CD4-positive, alpha-beta T cell treated with Interleukin-6 for 4 hours (primary cell): Measurements from ENCODE around the gene INAFM2.

ENCODE experiments used
- DNase-seq: peaks from one replicate; pipeline ENCODE4 v3.0.0-alpha.2; 2020; ENCODE audit warnings: mixed read lengths

Gene INAFM2

DNA sequence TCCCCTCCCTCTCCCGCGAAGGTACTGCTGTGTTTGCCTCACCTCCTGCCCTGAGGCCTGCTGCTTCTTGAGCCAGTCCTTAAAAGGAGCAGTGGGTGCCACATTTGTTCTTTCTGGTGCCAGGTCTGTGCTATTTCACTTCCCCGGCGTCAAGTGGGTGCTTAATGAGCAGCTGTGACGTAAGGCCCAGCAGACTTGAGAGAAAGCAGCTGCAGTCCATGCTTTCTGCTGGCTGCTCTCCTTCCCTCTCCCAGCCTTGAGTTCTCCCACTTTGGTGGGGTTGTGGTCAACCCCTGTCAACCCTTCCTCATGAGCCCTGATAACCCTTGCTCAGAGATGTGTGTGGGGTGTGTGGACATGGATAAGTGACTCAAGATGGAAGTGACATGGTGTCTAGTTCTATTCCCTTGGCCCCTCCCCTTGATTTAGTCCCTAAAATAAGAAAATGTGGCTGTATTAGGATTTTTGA lies 6.9 kb downstream of the INAFM2 start:
- no peak for DNase-seq

DNA sequence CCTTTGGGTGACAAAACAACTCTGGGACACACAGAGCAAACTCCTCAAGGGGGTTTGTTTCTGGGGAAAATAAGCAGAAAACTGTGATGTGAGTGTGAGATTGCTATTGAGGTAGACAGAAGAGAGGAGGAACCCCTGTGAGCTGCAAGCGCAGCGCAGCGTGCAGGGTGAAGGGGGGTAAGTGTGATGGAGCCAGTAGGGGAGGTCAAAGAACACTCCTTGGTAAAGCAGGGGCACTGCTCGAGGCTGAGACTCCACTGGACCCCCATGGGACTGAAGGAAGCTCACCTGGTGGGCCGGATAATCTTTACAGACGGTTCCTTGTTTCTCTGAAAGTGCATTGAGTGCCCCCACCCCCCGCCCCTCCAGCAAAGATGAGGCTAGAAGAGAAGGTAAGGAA lies 7.5 kb downstream of the INAFM2 start:
- DNase-seq: no peak

DNA sequence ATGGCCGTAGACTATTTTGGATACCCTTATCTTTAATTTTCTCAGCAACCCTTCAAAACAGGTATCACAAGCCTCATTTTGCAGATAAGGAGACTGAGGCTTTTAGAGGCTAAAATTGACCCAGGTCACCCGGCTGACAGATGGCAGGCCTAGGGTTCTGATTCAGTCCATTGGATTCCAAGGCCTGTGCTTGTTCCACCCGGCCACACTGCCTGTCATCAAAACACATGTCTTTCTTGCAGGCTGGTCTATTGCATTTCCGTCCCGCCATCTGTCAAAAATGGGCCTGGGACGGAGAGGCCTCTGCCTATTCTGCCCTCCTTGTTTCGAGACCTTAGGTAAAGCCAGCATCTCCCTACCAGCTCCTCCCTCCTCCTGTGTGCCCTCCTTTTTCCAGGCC lies 8.1 kb downstream of the INAFM2 start:
- no peak for DNase-seq

DNA sequence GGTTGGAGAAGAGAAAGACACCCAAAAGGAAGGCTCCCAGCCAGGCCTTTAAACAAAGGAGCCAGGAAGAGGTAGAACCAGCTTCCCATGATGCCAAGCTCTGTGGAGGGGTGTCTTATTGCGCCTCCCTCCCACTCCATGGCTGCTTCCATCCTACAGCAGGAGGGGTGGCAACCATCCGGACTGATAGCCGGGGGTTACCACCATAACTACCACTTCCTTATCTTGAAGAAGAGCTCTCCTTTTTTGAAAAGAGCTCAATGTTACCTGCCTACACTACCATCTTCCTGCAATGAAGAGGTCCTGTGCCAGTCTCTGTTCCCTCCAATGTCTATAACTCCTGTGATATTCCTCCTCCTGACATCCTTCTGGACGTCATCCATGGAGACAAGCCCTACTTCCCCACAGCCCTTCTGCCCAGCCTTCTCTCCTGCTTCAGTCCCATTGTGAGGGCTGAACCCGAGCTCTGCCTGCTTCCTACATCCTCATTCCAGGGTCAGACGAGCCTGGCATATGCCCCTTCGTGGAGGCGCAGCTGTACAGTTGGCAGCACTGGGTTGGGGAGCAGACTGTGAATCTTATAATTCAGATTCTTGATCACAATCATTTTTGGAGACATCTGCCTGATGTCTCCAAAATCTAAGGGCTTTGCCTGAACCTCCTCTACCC lies 8.8 kb downstream of the INAFM2 start:
- no peak for DNase-seq

DNA sequence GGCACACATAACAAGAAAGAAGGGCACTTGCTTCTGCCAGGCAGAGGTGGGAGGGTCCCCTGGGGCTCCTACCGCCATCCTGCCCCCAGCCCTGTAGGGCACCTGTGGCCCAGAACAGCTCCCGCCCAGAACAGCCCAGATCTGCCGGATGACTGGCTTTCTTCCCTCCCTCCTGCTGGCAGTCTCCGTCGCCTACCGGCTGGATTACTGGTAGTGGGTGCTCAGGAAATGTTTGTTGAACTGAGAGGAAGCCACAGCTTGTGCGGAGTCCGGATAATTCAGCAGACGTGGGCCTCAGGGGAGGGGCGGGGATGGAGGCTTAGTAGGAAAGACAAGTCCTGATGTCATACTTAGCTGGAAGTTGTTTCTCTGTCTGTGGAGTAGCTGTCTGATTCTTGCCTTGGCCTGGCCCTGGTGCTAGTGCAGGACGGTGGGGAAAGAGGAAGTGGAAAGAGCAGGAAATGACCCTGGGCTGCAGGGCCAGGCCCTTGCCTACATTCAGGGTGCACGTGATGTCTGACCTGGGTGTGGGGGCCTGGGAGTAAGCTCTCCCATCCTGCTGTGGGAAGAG lies 10.5 kb downstream of the INAFM2 start:
- peak; percentile 69 for DNase-seq

DNA sequence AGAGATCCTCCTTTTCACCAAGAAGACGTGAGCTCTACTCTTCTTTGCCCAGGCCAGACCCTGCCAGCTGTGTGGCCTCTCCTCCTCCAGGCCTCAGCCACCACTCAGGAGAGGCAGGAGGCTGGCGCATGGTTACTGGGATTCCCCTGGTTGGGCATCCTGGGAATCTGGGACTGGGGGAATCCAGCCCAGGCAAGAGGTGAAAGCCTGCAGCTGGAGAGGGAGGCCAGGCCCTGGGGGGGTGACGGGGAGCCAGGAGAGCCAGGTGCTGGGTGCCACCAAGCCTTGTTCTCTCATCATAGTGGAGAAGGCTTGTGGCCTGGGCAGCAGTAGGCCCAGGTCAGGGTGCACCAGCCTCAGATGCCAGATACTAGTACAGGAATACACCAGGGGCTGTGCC lies 11.0 kb downstream of the INAFM2 start:
- DNase-seq: no peak

DNA sequence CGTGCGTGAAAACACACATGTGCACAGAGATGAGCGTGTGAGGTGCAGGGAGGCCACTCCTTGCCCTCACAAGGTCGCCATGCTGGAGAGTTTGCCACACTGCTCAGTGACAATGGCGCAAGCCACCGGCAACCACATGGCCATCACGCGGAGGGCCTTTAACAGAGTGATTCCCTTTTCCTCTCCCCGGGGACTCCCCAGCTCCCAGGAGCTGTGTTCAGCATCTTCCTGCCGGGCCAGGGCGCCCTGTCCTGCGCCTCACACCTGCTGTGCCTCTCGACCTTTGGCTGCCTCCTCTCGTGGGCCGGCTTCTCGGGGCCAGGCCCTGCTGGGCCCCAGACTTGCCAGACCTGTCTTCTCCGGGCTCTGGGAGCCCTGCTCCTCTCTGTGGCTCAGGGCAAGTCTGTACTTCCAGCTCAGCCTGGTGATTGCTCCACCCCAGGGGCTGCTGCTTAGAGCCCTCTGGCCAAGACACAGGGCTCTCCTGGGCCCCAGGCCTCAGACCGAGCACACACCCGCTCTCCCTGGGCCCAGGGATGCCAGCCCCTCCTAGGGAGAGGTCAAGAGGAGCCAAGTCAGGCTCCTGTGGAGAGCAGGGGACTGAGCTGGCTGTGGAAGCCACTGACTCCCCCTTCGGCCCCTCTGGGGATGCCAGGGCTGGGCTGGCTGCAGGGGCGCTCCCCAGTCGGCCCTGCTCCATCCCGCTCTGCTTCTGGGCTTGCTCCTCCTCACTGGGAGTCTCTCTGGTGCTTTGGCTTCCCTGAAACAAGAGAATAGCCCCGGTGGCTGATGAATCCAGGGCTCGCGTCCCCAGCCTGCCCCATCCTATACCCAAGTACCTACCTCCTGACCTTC lies 11.7 kb downstream of the INAFM2 start:
- no peak for DNase-seq

DNA sequence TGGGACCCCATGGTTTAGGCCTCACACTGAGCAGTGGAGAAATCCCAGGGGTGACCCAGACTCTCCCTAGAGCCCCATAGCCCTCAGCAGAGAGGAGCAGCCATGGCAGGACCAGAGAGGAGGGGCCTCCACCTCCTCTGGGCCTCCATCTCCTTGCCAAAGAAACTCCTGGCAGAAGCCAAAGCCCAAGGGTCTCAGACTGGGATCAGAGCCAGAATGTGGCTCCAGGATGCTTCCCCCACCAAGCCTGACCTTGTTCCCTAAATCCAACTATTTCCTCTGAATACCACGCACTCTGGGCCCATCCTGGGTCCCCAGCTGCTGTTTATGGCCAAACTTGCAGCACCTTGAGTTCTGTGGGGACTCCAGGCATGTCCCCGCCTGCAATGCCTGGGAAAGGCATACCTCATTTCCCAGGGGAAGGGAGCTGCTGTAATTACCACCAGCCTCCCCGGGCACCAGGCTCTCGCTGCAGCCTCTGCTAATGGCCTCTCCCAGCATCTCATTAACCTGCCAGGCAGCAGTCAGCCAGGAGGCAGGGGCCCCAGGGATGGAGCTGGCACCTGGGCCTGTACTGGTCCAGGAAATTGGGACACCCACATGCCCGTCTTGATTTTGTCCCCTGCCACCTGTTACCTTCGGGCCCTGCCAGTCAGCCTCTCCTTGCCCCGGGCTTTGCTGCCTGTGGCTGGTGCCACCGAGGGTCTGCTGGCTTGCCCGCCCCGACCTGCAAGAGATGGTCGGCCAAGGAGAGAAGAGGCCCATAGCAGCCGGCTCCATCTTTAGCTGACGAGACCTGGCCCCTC lies 12.6 kb downstream of the INAFM2 start:
- no peak for DNase-seq

DNA sequence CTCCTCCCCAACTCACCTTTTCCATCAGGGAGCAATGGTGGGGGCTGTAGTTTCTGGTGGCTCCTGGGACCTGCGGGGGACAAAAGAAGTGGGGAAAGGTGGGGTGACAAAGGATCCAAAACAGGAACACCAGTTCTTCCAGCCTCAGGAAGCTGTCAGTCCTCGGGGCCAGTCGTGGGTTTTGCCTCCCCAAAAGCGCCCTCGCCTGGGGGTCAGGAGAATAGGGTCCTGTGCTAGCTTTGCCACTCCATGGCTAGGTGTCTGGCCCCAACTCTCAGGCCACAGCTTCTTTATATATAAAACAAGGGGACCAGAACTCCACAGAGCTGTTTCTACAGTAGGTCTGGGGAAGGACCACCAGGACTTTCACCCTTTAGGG lies 13.2 kb downstream of the INAFM2 start:
- peak; percentile 45 for DNase-seq

DNA sequence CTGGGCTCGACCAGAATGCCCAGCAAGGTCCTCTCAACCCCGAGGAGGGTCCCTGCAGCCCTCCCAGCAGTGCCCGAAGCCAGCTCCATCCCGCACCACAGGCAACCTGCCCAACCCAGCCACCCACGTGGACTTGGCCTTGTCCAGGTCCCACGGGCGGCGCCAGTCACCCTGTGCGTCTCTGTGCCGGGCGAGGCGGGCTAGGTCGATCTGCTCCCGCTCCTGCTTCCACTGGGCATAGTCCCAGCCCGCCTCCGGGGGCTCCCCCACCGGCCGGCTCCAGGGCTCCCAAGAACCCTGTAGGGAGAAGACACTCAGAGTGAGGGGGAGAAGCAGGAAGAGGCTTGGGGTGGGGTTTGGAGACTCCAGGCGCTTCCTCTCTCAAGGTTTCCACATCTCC lies 14.1 kb downstream of the INAFM2 start:
- no peak for DNase-seq

DNA sequence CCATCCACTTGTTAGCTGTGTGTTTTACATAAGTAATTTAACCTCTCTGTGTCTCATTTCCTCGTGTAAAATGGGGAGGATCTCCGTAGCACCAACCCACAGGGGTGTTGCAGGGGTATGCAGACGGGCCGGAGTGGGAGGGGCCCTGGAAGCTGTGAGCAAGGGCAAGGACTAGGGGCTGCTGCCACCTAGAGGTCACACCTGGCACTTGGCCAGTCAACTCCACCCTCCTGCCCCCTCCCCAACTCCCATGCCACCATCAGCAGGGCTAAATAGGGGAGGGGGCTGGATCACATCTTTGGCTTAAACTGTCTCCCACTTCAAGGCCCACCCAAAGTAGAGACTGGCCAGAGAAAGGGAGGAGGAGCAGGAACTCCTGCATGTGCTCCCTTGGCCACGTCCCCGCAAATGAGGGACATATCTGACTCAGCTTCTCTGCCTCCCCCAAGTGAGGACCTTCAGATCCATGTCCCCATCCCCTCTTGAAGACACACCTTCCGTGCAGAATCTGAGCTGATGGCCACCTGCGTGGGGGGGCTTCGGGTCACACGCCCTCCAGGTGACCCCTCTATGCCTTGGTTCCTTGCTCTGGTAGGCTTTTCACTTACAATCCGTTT lies 14.7 kb downstream of the INAFM2 start:
- peak; percentile 87 for DNase-seq

DNA sequence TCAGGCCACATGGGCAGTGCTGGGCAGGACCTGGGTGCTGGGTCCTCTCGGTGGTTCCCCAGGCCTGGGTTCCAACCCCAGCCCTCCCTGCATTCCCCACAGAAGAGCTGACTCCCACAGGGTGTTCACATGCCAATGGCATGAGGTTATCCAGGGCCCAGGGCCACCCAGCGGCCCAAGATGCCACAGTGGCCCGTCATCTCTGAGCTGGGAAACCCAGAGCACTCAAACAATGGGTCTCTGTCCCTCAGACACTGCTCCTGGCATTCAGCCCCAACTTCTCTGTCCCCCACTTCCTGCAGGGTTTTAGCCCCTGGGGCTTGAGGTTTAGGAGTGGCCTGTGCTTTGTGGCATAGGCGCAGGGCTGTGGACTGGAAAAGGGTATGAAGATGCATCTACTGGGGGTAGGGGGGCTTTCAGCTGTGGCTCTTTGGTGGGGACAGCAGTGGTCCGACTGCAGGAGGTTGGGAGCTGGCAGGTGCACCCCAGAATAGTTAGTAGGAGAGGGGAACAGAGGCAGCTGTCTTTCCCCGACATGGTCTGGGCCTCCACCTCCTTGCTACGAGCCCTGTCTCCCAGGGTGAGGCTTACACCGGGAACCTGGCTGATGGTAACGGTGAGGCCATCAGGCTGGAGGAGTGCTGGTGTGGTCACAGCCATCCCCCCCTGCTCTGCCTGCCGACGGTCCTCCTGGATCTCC lies 15.6 kb downstream of the INAFM2 start:
- DNase-seq: no peak

DNA sequence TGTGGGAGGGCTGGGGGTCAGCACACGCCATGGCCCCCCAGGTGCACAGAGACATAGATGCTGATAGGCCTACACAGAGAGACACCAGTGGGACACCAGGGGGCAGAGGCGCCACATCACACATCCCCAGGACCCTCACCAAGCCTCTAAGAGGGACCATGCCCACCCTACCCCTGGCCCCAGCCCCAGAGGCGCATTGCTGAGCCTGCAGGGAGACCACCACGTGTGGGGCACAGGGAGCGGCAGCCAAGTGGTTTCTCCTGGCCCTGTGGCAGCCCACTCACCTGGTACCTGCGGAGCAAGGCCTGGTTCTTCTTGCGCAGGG lies 16.1 kb downstream of the INAFM2 start:
- no peak for DNase-seq

DNA sequence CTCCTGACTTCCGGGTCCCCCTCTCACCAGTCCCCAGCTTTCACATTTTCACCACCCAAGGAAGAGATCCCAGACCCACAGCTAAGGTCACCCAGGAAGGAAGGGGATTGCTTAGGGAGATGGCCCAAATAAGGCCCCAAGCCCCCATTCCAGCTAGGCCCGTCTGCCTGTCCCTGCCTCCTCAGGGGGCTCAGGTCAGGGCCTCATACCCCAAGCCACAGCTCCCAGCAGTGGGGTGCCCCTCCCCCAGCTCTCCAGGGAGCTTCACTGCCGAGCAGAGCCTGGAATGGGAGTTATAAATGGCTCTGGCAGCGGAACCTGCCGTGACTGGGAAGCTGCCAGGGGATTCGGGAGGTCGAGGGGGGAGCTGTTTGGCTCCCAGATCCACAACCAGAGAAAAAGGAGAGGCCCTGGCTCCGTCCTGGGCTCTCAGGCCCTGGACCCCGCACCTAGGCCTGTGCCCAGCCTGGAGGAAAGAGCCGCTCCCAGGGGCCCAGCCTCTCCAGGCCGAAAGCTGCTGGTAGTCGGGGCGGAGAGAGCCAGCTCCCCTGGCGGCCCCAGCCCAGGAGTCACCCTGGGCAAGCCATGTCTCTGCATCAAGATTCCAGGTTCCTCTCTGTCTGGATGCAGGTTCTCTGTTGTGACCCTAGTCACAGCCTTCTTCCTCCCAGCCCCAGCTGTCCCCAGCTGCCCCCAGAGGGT lies 16.7 kb downstream of the INAFM2 start:
- no peak for DNase-seq

DNA sequence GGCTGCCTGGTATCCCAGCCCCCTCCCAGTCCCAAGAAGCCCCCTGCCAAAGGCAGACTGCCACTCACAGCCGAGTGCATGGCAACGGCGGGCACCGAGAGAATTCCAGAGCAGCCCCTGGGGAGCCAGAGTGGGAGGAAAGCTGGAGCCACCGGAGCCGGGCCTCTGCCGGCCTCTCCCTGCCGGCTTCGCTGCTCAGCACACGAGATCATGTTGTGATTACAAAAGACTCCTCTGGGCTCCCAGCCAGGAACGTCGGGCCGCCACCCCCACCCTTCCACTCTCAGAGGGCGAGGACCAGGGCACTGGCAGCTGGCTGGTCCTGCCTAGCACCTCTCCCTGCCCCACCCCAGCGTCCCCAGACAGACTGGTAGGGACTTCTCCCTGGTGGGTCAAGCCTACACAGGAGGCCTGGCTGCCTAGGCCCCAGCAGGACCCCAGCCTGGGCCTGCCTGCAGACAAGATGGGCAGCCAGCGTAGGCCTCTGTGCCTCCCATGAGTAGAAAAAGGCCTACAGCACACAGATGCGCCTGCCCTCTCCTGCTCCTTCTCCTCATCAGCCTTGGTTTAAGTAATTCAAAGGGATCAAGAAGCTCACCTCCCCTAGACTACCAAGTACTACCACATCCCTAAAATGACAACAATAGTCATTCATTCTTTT lies 17.4 kb downstream of the INAFM2 start, which contains the start of gene CCDC9B:
TSS of gene CCDC9B (minus strand) at position 200 of the 661 bp plus-strand sequence. CDS start at position 80, 120 bp downstream.
- no peak for DNase-seq

DNA sequence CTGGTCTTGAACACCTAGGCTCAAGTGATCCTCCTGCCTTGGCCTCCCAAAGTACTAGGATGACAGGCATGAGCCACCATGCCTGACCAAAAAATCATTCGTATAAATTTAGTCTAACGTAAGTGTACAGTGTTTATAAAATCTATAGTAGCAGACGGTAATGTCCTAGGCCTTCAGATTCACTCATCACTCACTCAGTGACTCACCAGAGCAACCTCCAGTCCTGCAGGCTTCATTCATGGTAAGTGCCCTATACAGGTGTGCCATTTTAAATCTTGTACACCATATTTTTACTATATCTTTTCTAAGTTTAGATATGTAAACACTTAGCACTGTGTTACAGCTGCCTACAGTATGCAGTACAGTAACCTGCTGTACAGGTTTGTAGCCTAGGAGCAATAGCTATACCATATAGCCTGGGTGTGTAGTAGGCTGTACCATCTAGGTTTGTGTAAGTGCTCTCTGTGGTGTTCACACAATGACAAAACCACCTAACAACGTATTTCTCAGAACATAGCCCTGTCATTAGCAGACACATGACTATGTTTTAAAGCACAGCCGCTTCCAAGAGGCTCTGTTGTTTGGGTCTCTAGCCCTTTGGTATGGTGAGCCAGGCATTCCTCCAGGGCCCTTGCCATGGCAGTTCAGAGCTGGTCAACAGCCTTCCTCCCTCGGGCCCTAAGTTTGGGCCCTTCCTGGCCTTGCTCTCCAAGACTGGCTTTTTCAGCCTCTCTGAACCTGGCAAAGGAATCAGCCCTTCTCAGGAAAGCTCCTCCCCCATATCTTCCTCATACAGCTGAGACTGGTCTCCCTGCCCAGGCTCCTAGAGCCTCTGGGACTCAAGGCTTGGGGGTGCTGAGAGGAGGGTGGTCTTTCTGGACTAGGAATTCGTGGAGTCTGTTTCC lies 19.2 kb downstream of the INAFM2 start:
- DNase-seq: no peak

DNA sequence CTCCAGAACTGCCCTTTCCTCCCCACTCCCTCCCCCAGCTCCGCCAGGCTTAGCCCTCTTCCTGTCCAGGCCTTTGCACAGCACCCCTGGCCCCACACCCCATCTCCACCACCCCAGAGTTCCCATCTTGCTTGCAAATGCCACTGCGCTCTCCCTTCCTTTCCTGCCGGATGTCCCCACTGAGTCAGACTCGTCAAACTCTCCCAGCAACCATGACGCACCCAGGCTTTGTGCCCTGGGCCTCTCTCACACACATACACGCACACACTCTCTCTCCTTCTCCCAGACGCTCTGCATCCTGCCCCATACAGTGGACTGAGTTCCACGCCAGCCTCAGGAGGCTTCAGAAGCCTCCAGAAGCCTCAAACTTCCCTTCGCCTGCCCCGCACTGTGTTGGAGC lies 20.0 kb downstream of the INAFM2 start:
- no peak for DNase-seq

DNA sequence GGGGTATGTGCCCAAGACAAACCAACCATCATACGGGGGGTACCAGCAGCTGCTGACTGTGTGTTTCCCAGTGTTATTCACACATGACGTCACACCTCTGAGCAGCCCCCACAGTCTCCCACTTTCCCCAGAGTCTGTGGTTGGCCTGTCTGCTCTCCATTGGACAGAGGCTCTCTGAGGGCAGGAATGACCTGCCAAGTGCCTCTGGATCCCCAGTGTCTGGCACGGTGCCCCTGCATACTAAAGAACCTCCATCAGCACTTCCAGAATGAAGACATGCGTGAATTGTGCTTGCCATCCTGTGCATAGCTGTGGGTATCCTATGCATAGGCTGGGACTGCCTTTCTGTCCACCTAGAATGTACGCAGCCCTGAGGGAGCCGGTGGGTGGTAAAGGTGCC lies 20.7 kb downstream of the INAFM2 start:
- DNase-seq: no peak

DNA sequence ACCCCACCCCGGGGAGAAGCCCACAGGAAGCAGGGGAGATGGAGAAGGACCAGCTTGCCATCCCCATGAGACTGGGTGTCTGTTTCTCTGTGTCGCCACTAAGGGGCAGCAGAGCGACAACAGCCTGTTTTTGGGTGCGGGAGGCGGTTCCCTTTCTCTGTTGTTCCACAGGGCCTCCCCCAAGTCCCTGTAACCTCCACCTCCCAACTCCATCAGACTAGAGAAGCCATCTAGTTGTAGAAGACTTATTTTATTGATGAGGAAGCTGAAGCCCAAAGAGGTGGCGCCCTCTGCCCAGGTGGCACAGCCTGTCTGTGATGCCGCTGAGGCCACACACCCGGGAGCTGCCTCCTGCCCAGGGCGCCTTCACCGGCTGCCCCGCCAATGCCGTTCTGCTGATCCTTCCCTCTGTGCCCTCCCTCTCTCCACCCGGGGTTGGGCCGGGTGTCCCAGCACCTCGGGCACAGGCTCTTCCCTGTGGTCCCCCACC lies 21.2 kb downstream of the INAFM2 start:
- peak; percentile 78 for DNase-seq
